Measurements from ENCODE around the gene RPS10. TPM values are rescaled to one million over a fixed set of nuclear protein-coding genes. Genes with fewer than 3 reads are reported as not detected.

Gene RPS10
- total and polyA plus RNA-seq, 2 of the 8 experiments (the other 6 are each of a cell fraction or from before 2014, with no cell fraction given), result 2,408 to 11,142 TPM

- peak; percentile 50 for TF ChIP-seq SAP30 (IDR thresholded peaks at IDR 0.05; ENCODE audit: insufficient read depth, insufficient replicate concordance, low read length)
- peak; percentile 15; the same call in 1 of the 2 replicates for TF ChIP-seq TAF1 (IDR thresholded peaks at IDR 0.05; ENCODE audit: low read depth, low read length)
- peak; percentile 56 for TF ChIP-seq KDM4A (IDR thresholded peaks at IDR 0.05; ENCODE audit: low read depth, low read length, severe bottlenecking)
- TF ChIP-seq HDAC6 (IDR thresholded peaks at IDR 0.05; ENCODE audit: low read depth, low read length), result no peak
- no peak for TF ChIP-seq JUN (IDR thresholded peaks at IDR 0.05; ENCODE audit: low read depth, low read length)
These were observed 33.9 kb downstream of the RPS10 start (continued) for GRCh38 chr6:34391786-34392496.
